Measurements from ENCODE around the gene KRT79.

DNA sequence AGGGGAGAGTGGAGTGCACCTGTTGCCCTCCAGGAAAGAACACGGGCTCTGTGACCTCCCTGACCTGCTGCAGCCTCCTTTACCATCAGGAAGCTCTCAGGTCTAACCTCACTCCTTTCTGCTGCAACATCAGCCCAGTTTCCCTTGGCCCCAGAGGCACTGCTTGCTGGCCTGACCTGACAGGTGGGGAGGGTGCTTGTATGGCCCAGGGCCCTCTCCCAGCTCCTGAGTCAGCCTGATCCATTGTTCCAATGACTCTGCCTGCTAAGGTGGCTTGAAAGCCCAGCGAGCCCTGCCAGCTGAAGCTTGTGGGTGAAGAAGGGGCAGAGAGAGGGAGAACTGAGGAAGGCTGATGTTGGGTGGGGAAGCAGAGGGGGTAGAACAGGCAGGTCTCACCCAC lies 27.9 kb upstream of the KRT79 start:
- TF ChIP-seq, protein P1, sequence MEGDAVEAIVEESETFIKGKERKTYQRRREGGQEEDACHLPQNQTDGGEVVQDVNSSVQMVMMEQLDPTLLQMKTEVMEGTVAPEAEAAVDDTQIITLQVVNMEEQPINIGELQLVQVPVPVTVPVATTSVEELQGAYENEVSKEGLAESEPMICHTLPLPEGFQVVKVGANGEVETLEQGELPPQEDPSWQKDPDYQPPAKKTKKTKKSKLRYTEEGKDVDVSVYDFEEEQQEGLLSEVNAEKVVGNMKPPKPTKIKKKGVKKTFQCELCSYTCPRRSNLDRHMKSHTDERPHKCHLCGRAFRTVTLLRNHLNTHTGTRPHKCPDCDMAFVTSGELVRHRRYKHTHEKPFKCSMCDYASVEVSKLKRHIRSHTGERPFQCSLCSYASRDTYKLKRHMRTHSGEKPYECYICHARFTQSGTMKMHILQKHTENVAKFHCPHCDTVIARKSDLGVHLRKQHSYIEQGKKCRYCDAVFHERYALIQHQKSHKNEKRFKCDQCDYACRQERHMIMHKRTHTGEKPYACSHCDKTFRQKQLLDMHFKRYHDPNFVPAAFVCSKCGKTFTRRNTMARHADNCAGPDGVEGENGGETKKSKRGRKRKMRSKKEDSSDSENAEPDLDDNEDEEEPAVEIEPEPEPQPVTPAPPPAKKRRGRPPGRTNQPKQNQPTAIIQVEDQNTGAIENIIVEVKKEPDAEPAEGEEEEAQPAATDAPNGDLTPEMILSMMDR (IDR thresholded peaks at IDR 0.05) = no peak
- TF ChIP-seq TCF7L2 (IDR thresholded peaks at IDR 0.05; ENCODE audit: low read depth, low read length) (no peak), POLR2AphosphoS5 (IDR thresholded peaks at IDR 0.05; ENCODE audit: low read depth, low read length) (no peak), SIN3A (IDR thresholded peaks at IDR 0.05; ENCODE audit: borderline replicate concordance, insufficient read depth, low read depth, low read length) (no peak)
- TF ChIP-seq, protein P2, sequence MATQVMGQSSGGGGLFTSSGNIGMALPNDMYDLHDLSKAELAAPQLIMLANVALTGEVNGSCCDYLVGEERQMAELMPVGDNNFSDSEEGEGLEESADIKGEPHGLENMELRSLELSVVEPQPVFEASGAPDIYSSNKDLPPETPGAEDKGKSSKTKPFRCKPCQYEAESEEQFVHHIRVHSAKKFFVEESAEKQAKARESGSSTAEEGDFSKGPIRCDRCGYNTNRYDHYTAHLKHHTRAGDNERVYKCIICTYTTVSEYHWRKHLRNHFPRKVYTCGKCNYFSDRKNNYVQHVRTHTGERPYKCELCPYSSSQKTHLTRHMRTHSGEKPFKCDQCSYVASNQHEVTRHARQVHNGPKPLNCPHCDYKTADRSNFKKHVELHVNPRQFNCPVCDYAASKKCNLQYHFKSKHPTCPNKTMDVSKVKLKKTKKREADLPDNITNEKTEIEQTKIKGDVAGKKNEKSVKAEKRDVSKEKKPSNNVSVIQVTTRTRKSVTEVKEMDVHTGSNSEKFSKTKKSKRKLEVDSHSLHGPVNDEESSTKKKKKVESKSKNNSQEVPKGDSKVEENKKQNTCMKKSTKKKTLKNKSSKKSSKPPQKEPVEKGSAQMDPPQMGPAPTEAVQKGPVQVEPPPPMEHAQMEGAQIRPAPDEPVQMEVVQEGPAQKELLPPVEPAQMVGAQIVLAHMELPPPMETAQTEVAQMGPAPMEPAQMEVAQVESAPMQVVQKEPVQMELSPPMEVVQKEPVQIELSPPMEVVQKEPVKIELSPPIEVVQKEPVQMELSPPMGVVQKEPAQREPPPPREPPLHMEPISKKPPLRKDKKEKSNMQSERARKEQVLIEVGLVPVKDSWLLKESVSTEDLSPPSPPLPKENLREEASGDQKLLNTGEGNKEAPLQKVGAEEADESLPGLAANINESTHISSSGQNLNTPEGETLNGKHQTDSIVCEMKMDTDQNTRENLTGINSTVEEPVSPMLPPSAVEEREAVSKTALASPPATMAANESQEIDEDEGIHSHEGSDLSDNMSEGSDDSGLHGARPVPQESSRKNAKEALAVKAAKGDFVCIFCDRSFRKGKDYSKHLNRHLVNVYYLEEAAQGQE (IDR thresholded peaks at IDR 0.05; ENCODE audit: insufficient read depth in 1 of 2, low read depth in 2 of 2, low read length in 1 of 2) = no peak

Data from Panc1 (cell line).